Iris pigment epithelial cell (primary cell): ENCODE measurements around the gene ADCY6.

Experiments
- DNase-seq: peaks from one replicate; pipeline ENCODE4 v3.0.0-alpha.2; 2011; ENCODE audit warnings: low read depth

ADCY6 gene

DNA sequence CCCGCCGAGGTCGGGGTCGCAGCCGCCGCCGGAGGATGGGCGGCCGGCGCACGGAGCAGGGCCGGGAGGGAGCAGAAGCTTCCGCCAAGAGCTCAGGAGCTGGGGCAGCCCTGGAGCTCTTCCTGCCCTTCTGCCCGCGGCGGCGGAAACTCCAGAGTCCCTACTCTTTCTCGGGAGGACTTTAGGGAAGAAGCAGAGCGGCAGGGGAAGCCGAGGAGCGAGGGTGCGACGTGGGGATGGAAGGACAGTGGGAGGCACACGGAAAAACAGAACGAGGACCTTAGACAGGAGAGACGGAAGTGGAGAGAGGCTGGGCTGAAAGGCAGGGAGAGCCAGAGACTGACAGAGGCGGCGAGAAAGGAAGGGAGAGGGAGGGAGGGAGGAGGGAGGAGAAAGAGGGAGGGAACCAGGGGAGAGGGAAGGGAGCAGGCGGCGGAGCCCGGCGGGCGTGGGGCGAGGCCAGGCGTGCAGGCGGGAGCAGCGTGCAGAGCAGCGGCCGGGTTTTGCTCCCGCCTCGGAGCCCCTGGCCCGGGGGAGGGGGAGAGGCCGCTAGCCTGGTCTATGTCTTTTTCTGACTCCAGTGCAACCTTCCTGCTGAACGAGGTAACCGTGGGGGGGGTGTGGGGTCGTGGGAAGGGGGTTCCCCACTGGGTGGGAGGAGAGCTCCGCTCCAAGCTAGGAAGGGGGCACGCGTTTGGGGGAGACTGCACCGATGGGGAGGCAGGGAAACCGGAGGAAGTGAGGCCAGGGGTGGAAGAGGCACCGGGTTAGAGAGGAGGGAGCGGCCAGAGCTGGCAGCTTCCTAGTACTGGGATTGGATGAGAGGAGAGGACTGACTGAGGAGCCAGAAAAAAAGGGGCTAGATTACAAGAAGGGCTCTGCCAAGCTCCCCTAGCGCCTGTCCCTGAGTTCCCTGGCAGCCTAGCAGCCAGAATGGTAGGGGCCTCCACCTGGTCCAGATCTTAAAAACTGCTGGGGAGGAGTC, 26.5 kb upstream of the ADCY6 start:
- DNase-seq = peak; percentile 88

DNA sequence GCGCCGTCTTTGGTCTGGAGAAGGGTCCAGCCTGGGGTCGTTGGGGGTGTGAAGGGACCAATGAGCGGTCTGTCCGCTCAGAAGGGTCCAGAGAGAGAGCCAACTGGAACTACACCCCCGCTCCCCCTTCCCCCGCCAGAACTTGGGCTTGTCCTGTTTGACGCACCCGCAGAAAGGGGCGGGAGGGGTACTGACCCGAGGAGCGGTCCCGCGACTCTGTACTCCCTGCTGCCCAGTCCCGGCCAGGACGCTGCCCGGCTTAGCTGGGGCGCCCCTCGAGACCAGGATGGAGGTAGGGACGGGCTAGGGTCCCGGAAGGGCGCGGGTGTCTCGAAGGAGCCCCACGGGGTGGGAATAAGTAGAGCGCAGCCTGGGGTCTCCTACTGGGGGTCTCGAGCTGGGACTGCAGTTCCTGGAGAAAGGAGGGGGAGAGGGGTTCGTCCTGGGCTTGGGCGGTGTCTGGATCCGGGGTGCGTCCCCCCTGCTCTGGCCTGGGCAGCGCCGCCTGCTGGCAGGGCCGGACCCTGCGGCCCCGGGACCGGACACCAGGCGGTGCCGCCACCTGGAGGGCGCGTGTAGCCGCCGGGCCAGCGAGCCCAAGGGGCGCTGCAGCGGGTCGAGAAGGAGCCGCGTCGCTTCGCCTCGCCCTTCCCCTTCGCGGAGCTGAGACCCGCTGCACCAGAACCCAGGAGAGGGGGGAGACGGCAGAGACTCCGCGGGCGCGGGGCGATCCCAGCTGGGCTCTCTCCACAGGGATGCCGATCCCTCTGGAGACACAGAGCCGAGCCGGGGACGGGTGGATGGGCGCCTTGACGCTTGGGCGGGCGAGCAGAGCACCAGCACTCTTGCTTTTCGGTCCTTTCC, 25.6 kb upstream of the ADCY6 start:
- DNase-seq = peak; percentile 82

DNA sequence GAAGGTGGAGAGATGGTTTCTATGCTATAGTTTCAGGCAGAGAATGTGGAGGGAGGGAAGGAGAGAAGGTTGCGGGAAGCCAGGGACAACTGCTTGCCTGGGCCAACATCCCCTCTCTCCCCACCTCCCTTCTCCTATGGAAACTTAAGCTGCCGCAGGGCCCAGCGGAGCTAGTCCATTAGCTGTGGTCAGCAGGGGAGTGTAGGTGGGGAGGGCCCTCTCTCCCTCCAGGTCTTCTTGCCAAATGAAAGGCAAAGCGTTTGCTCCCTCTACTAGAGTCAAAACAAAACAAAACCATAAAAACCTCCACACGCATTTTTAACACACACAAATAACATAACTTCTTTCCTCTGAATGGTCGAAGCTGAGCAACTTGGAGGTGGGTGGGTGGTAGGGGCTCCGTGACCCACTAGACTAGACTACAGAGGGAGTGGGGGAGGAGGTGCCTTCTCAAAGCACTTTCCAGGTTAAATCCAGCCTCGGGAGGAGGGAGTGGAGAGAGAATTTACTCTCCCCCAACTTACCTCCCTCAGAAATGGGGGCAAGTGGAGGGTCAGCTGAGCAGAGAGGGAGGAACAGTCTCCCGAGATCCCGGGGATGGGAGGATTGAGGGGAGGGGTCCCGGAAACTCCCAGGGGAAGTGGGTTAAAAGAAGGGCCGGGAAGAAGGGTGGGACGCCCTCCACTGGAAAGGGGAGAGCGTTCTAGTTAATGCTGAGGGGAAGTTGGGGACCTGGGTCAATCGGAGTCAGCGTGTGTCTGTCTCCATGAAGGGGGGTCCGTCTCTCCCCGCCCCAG, 24.8 kb upstream of the ADCY6 start:
- DNase-seq = peak; percentile 54

DNA sequence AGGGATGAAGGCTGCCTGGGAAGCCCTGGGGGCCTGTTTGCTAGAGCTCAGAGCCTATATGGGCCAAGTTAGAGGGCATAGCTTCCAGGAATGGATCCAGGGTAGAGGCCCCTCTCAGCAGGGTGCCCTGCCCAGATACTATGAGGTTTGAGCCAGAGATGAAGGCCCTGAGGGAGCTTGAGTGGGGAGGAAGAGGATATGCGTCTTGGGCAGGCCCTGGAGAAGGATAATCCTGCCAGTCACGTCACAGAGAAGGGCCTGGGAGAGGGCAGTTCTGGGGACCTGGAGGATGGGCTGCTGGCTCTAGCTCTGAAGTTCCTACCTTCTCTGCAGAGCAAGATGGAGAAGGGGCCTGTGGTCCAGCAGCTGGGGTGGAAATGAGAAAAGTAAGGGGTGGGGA, 23.5 kb upstream of the ADCY6 start:
- peak; percentile 36 for DNase-seq

DNA sequence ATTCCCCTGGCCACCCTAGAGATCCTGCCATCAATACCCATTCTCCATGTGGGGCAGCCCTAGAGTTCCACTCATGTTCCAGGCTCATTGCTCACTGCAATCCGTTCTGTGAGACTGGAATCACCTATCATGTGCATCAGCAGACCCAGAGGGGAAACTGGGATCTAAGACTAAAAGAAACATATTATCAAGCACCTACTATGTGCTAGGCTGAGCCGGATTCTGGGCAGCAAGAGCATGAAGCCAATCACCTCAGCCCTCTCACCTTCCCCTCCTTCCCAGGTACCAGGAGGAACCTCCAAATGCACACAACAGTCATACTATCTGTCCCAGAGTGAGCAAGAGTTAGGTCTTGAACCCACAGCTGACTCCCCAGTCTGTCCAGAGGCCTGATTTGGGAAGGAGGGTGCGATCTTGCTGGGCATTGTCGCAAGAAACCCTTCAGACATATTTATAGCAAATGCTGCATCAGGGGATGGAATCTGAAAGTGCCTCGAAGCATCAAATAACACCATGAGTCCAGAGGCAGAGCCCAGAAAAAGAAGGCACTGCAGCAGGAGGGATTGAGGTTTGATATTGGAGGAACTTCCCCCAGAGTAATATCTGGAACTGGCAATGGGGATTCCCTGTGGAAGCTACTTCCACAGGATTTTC, 22.7 kb upstream of the ADCY6 start:
- DNase-seq = peak; percentile 24

DNA sequence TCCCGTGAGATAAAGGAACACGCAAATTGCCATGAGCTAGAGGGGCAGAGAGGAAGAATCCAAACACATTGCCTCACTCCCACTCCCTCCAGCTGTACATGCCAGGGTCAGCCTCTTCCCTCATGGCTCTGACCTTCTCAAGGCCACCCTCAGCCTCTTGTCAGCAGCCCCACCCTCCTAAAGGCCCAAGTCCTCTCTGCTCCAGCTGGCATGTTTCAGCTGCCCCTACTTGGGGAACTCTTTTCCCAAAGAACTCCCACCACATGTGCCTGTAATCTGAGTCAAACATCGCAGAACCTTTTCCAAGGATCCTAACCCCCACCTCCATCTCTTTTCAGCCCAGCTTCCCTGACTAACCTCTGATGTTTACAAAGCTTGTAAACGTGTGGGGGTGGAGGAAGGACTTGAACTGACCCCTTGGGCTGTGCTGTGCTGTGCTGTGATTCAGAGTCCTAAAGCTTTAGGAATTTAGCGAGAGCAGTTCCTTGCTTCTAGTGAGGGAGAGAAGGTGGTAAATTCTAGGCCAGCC, 22.1 kb upstream of the ADCY6 start:
- peak; percentile 95 for DNase-seq

DNA sequence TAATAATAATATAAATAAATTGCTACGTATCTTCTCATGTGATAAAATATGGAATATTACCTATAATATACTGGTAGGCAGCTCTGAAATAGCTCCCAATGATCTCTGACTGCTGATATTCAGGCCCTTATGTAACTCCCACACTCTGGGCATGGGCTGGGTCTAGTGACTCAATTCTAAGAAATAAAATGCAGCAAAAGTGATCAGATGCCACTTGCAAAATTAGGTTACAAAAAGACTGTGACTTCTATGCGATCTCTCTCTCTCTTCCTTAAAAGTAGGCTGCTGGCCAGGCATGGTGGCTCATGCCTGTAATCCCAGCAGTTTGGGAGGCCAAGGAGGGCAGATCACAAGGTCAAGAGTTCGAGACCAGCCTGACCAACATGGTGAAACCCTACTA, 19.1 kb upstream of the ADCY6 start:
- DNase-seq = no peak

DNA sequence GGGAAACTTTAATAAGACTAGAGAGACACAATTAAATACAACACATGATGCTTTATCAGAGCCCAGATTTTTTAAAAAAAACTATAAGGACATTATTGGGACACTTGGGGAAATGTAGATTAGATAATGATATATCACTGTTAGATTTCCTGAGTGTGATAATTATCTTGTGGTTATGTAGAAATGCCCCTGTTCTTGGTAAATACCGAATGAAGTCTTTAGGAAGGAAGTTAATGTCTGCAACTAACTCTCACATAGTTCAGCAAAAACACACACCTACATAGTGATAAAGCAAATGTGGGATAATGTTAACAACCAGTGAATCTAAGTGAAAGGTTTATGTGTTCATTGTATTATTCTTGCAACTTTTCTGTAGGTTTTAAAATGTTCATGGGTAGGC, 14.8 kb upstream of the ADCY6 start:
- no peak for DNase-seq

DNA sequence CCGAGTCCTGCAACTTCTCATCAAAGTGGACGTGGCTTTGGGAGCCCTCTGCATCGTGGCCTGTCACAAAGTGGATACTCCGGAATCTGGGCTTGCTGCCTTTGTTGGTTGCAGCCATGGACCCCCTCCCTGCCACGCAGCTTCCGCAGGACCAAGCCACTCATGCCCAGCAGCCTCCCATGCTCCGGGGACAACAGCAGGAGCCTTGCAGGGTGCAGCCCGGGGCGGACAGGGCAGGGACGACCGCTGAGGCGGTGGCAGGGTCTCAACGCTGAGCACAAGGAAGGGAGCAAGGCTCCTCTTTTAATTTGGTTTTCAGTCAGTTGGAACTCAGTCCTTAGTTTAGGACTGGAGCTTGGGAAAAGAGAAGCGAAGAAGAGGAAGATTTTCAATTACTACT, 12.1 kb upstream of the ADCY6 start:
- no peak for DNase-seq

DNA sequence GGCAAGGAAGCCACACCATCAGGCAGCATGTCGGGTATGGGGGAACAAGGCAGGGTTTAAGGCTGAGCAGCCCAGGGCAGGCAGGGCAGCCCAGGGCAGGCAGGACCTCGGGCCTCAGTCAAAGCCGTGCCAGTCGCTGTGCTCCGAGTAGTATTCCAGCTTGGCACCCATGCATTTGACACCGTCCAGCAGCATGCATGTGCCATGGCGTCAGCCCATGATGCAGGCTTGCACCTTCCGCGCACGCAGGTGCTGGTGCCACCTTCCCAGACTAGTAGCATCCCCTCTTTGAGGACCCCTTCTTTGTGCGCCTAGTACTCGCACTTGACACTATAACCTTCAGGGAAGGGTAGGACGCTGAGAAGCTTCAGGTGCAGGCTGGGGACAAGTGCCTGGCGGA, 11.6 kb upstream of the ADCY6 start:
- no peak for DNase-seq

DNA sequence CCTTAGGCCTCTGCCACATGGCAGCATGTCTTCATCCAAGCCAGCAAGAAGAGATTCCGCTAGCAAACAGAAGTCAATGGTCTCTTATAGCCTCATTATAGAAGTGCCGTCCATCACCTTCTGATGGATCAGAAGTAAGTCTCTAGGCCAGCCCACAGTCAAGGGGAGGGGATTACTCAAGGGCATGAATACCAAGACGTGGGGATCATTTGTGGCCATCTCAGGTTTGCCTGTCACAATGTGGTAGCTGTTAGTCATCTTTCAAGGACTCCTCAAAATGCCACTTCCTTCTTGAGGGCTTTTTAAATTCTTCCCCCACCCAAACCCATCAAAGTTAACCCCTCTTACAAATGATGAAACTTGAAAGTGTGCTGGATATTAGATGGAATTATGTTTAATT, 8.1 kb upstream of the ADCY6 start:
- DNase-seq = no peak

DNA sequence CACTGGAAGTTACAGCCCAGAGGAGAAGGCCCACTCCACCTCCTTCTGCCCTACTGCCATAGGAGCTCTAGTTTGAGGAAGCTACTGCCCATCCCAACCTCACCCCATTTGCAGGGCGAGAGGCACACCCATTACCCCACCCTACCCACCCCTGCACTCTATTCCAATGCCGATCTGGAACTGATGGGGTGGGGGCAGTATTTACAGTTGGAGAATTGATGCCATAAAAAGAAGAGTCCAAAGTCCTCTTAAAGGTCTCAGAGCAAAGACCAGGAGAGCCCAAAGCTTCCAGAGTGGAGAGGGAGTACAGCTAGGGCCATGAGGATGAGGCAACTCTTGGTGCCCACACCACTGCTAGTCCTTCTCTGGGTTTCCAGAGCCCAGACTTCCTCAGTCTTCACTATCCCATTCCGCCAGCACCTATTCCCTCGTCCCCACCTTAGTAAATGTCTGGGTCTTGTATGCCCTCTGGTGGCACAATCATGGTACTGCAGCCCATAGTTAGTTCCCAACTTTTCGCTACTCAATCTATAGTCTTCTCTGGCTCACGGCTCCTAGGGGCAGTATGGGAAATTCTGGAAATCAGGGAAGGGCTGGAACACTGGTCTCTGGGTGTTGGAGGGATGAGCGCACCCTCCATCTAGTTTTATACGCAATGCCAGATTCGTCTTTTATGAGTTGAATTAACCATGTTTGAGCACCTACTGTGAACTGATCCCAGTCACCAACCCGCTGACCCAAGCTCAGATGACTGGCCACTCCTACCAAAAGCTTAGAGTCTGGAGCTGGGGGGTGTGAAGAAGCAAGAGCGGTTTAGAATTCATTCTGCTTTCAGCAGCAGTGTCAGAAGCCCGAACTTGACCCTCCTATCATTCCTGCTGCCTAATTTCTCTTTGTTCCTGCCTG, 6.9 kb upstream of the ADCY6 start:
- peak; percentile 61 for DNase-seq

DNA sequence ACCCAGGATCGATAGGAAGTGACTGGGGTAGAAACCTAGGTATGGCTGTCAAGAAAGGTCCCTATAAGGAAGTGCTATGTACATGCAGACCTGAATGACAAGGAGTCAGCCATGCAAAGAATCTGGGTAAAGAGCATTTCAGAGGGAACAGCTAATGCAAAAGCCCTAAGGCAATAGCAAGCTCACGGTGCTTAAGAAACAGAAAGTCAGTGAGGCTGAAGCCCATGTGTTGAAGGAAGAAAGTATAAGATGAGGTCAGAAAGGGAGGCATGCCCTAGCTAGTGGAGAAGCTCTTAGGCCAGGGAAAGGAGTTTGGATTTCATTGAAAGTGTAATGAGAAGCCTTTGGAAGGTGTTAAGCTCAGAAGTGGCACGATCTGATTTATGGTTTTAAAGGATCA, 6.0 kb upstream of the ADCY6 start:
- peak; percentile 48 for DNase-seq

DNA sequence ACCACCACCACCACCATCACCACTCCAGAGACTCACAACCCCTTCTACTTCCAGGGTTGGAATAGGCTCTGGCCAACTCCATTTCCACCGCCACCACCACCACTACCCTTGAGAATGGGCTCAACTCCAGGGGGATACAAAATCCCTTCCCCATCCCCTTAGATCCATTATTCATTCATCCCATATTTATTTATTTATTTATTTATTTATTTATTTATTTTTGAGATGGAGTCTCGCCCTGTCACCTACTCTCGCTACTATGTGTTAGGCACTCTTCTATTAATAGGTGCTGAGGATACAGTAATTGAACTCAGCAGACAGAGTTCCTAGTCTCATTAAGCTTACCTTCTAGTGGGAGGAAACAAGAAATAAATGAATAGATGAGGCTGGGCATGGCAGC, 4.8 kb upstream of the ADCY6 start:
- no peak for DNase-seq

DNA sequence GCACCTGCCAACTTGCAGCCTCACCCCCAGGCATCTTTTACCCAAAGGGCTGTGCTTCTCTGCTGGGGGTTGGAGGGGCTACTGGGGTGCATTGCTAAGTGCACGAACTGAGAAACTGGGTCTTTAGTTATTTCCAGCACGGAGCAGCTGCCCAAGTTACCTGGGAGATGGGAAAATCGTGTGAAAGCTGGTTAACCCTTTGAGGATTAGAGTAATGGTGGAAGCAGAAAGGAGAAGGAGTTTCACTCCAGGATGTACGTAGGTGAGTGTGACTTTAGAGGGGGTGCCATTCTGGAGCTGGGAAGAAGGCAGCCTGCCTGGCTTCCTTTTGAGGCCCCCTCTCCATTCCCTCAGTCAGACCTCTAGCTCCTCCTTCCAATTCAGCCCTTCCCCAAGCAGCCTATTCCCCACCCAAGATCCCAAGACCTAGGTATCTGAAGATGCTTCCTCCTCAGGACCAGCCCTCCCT, 1.0 kb upstream of the ADCY6 start:
- no peak for DNase-seq

DNA sequence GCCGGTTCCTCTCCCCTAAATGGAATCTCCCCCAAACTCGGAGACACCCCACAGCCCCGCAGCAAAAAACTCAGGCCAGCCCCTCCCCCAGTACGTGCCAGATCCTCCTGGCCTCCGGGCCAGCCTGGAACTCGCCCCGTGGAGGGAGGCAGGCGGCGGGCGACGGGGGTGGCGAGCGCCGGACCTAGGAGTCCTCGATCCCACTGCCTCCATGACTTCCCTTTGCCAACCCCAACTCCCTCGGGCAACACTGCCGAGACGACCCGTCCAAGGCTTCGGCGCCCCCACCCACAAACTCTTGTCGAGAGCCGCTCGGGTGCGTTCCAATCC, 400 bp downstream of the ADCY6 start:
- no peak for DNase-seq

DNA sequence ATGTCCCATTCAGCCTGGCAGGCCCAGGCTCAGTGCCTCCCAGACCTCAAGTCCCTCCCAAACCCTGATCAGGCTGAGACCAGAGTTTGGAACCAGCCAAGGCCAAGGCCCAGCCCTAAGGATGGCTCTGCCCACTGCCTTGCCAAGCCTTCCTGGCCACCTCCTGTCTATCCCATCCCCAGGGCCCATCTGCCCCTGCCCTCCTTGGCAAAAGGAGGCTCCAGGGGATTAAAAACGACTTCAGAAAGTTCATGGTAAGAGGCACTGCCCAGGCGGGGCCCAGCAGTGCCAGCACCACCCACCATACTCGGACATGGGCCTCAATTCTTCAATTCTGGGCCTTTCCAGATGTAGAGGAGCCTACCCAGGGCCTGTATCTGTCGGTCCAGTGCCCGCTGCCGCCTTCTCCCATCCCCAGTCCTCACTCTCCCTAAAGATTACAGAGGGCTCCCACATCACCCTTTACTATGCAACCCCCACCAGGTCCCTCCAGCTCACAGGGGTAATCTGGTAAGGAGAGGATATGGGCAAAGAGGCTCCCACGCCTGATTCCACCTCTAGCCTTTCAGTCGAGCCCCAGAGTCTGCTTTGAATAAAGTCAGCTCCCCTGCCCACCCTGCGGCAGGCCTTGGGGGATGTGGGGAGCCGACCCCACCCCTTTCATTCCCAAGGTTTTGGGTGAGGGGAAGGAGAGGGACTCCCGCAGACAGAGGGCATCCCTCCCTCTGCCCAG, 932 bp downstream of the ADCY6 start:
- DNase-seq = no peak

DNA sequence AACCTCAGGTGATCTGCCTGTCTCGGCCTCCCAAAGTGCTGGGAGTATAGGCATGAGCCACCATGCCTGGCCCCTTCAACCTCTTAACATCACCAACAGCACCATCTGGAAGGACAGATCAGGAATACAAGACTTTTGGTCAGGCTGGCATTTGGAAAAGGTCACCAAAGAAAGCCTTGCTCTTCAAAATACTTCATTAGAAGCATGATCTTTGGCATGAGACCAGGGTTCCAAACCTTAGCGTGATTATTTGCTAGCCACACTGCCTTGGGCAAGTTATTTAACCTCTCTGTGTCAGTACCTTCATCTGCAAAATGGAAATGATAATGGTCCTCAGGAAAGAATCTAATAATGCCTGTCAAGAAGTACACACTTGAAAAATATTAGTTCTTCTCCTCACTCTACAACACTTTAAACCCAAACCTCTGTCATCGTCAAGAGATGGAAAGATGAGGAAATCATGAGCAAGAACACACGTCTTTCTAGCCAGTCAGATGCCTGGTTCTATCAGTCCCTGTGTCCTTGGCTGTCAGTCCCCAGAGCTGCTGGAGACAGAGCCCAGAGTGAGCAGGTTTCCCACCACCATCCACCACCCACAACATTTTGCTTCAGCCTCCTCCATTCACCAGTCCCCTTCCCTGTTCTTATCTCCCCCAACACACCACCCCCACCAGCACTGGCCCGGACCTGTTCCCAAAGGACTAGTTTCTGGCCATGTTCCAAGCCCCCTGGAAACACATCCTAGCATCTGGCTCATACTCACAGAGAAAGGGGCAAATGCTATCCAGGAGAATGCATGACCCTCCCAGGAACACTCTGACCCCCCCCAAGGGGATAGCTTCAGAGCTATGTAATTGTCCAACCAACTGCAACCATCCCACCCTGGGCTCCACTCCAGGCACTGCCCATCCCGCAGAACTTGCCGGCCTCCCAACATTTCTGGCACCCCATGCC, 2.0 kb downstream of the ADCY6 start:
- DNase-seq = no peak
